K562 (cell line): ENCODE measurements around the gene FAM151A. TPM values are rescaled to one million over a fixed set of nuclear protein-coding genes. Genes with fewer than 3 reads are reported as not detected.

Experiments
- HNRNPL ChIP-seq: fragments of 200-400 bp; formaldehyde crosslinking; IDR thresholded peaks from 2 replicates; pipeline ENCODE4 v1.6.1; 2017; ENCODE audit warnings: low read depth, mild to moderate bottlenecking, low read length
- MLLT1 ChIP-seq, 2 experiments: fragments of 450-650 bp; IDR thresholded peaks; 2 replicates each; pipeline ENCODE4 v1.6.1; 2016
- PHF20 ChIP-seq: fragments of 450-650 bp; IDR thresholded peaks from 2 replicates; pipeline ENCODE4 v1.6.1; 2018; ENCODE audit not compliant: partially characterized antibody
- RBM25 ChIP-seq: fragments of 200-400 bp; formaldehyde crosslinking; IDR thresholded peaks from 2 replicates; pipeline ENCODE4 v1.6.1; 2018; ENCODE audit warnings: low read length, low read depth, moderate library complexity; ENCODE audit not compliant: severe bottlenecking
- REST ChIP-seq, 2 experiments: fragments of 450-650 bp; formaldehyde crosslinking in 1 of 2; IDR thresholded peaks; 2 replicates each; pipeline versions ENCODE4 v1.4.0 to v1.6.1; 2014 to 2020; ENCODE audit warnings: mild to moderate bottlenecking in 2 of 2, borderline replicate concordance in 1 of 2, low read depth in 1 of 2
- RNF2 ChIP-seq: sonication (generic); IDR thresholded peaks from 2 replicates; pipeline ENCODE4 v1.6.1; 2016
- SMARCA5 ChIP-seq: fragments of 450-650 bp; IDR thresholded peaks from 2 replicates; pipeline ENCODE4 v1.6.1; 2016
- U2AF1 ChIP-seq: fragments of 200-400 bp; formaldehyde crosslinking; optimal IDR thresholded peaks from 2 replicates; pipeline ENCODE3; 2017; ENCODE audit warnings: mild to moderate bottlenecking, low read depth, low read length, moderate library complexity
- YY1 ChIP-seq, 3 experiments: IDR thresholded peaks; 2 replicates each; pipeline ENCODE4 v1.6.1; 2011; ENCODE audit warnings: low read length in 2 of 3, mild to moderate bottlenecking in 2 of 3, moderate library complexity in 2 of 3, borderline replicate concordance in 1 of 3, control low read depth in 1 of 3, low read depth in 1 of 3; ENCODE audit not compliant: insufficient read depth in 3 of 3, insufficient replicate concordance in 2 of 3, control insufficient read depth in 1 of 3, insufficient read length in 1 of 3; ENCODE audit errors: extremely low read depth in 1 of 3
- ZBTB8A ChIP-seq: fragments of 450-650 bp; IDR thresholded peaks from 2 replicates; pipeline ENCODE4 v1.6.1; 2018; ENCODE audit warnings: mild to moderate bottlenecking, moderate library complexity; ENCODE audit not compliant: partially characterized antibody
- polyA plus RNA-seq, 8 experiments: library from polyadenylated mRNA; depleted of rRNA in 4 of 8; stranded (reverse) in 5 of 8; unstranded in 3 of 8; fragments of >200 nt; fragmentation: Nextera tagmentation in 2 of 8; fragmentation: Illumina TruSeq in 1 of 8; extraction: Ambion mirVana in 2 of 8; extraction: Trizol in 1 of 8; gene quantifications; 2 replicates each; pipeline versions ENCODE4 v1.2.1 to v1.2.3, GENCODE V29; 2011 to 2014; ENCODE audit warnings: inconsistent platforms in 1 of 8, missing spikeins in 1 of 8
- total RNA-seq, 7 experiments: library from RNA; depleted of rRNA in 6 of 7; stranded (reverse); fragments of >200 nt in 6 of 7; fragmentation: Illumina TruSeq in 2 of 7; extraction: Trizol in 2 of 7; gene quantifications; 2 replicates each; pipeline versions ENCODE4 v1.2.1 to v1.2.3, GENCODE V29; 2011 to 2021; ENCODE audit warnings: low replicate concordance in 1 of 7

Gene FAM151A
- total and polyA plus RNA-seq, 9 of the 15 experiments (the other 6 are each of a cell fraction or from before 2014, with no cell fraction given): not detected

GRCh38 chr1:54602554-54602953, 20.8 kb downstream of the FAM151A start (continued):
- no peak for TF ChIP-seq REST (IDR thresholded peaks at IDR 0.05; ENCODE audit: borderline replicate concordance)
- no peak for TF ChIP-seq REST (CRISPR knock-in tag; IDR thresholded peaks at IDR 0.05; ENCODE audit: low read depth)
- no peak for TF ChIP-seq HNRNPL
- TF ChIP-seq U2AF1: no peak
- TF ChIP-seq ZBTB8A: no peak
- TF ChIP-seq YY1 (IDR thresholded peaks at IDR 0.05; ENCODE audit: borderline replicate concordance in 1 of 3, control insufficient read depth in 1 of 3, extremely low read depth in 1 of 3, insufficient read depth in 3 of 3, insufficient read length in 1 of 3, insufficient replicate concordance in 2 of 3, low read depth in 1 of 3, low read length in 2 of 3): no peak
- no peak for TF ChIP-seq RNF2
- TF ChIP-seq SMARCA5: no peak
- no peak for TF ChIP-seq MLLT1 (IDR thresholded peaks at IDR 0.05)
- TF ChIP-seq PHF20: no peak
- TF ChIP-seq RBM25: no peak
